HCT116 (cell line): Measurements from ENCODE around the gene OR2T29.

ENCODE experiments used
- CTCF ChIP-seq, 3 experiments: fragments of 200-600 bp in 1 of 3; sonication (generic) in 1 of 3; IDR thresholded peaks in 2 of 3; conservative IDR thresholded peaks in 1 of 3; 2 replicates each; pipeline ENCODE4 v1.5.1; 2012 to 2017; ENCODE audit warnings: low read depth in 2 of 3, low read length in 2 of 3, antibody characterized with exemption in 1 of 3, borderline replicate concordance in 1 of 3, control low read depth in 1 of 3, mild to moderate bottlenecking in 1 of 3, mixed read lengths in 1 of 3, mixed run types in 1 of 3, moderate library complexity in 1 of 3; ENCODE audit not compliant: insufficient read depth in 1 of 3
- EZH2 ChIP-seq: fragments of 200-600 bp; sonication (generic); IDR thresholded peaks from 2 replicates; pipeline ENCODE4 v1.6.1; 2017; ENCODE audit warnings: antibody characterized with exemption, mixed run types
- FOSL1 ChIP-seq: IDR thresholded peaks from 2 replicates; pipeline ENCODE4 v1.6.1; 2012; ENCODE audit warnings: low read depth
- MAX ChIP-seq: IDR thresholded peaks from 2 replicates; pipeline ENCODE4 v1.6.1; 2012
- POLR2A ChIP-seq: IDR thresholded peaks from 2 replicates; pipeline ENCODE4 v1.7.0; 2011; ENCODE audit warnings: borderline replicate concordance; ENCODE audit not compliant: insufficient read depth, insufficient read length; ENCODE audit errors: extremely low read depth
- RAD21 ChIP-seq: IDR thresholded peaks from 2 replicates; pipeline ENCODE4 v1.6.1; 2012; ENCODE audit warnings: low read depth, mild to moderate bottlenecking
- REST ChIP-seq: IDR thresholded peaks from 2 replicates; pipeline ENCODE4 v1.6.1; 2012; ENCODE audit warnings: low read depth
- SIN3A ChIP-seq: IDR thresholded peaks from 2 replicates; pipeline ENCODE4 v1.6.1; 2012; ENCODE audit warnings: low read depth
- ZBTB33 ChIP-seq: IDR thresholded peaks from 2 replicates; pipeline ENCODE4 v1.6.1; 2011; ENCODE audit warnings: mild to moderate bottlenecking, low read length, moderate library complexity; ENCODE audit not compliant: insufficient replicate concordance; ENCODE audit errors: extremely low read depth

- TF ChIP-seq CTCF (IDR thresholded peaks at IDR 0.05 in 2 of 3, conservative IDR thresholded peaks at IDR 0.05 in 1 of 3; ENCODE audit: borderline replicate concordance in 1 of 3, insufficient read depth in 1 of 3, low read depth in 2 of 3, low read length in 2 of 3) = no peak
- no peak for TF ChIP-seq SIN3A
- no peak for TF ChIP-seq FOSL1
- TF ChIP-seq RAD21 = no peak
- no peak for TF ChIP-seq MAX
- no peak for TF ChIP-seq EZH2
- no peak for TF ChIP-seq REST
- no peak for TF ChIP-seq POLR2A
- TF ChIP-seq ZBTB33 = no peak
Measured at GRCh38 chr1:248585266-248585665, 22.7 kb upstream of the OR2T29 start.
